NOMO-1 (cell line): Measurements from ENCODE around the gene BCKDK.

Source experiments
- DNase-seq, 2 experiments: peaks; one replicate each; lab custom pipeline; 2025; ENCODE audit not compliant: unreplicated experiment in 2 of 2; lab: John Stamatoyannopoulos, UW

Gene BCKDK

DNA sequence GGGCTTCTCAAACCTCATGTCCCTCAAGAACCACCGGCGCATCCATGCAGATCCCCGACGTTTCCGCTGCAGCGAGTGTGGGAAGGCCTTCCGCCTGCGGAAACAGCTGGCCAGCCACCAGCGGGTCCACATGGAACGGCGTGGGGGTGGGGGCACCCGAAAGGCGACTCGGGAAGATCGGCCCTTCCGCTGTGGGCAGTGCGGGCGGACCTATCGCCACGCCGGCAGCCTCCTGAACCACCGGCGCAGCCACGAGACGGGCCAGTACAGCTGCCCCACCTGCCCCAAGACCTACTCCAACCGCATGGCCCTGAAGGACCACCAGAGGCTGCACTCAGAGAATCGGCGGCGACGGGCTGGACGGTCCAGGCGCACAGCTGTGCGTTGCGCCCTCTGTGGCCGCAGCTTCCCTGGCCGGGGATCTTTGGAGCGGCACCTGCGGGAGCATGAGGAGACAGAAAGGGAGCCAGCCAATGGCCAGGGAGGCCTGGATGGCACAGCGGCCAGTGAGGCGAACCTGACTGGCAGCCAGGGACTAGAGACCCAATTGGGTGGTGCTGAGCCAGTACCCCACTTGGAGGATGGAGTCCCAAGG, 28.1 kb upstream of the BCKDK start:
- DNase-seq = no peak

DNA sequence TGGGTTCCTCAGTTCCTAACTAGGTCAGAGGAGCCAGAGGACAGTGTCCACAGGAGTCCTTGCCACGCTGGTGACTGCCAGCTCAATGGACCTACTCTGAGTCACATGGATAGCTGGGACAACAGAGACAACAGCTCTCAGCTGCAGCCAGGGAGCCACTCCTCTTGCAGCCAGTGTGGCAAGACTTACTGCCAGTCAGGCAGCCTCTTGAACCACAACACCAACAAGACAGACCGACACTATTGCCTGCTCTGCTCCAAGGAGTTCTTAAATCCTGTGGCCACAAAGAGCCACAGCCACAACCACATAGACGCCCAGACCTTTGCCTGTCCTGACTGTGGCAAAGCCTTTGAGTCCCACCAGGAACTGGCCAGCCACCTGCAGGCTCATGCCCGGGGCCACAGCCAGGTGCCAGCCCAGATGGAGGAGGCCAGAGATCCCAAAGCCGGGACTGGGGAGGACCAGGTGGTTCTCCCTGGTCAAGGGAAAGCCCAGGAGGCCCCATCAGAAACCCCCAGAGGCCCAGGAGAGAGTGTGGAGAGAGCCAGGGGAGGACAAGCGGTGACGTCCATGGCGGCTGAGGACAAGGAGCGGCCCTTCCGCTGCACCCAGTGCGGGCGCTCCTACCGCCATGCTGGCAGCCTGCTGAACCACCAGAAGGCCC, 27.3 kb upstream of the BCKDK start:
- DNase-seq = no peak

- no peak for DNase-seq
Observed at GRCh38 chr16:31081428-31082351, 26.5 kb upstream of the BCKDK start.

- no peak for DNase-seq
Observed at GRCh38 chr16:31082368-31083045, 25.7 kb upstream of the BCKDK start.

- DNase-seq = no peak
Observed at GRCh38 chr16:31083081-31083480, 25.1 kb upstream of the BCKDK start.

GRCh38 chr16:31083556-31083955, 24.6 kb upstream of the BCKDK start:
- no peak for DNase-seq

DNA sequence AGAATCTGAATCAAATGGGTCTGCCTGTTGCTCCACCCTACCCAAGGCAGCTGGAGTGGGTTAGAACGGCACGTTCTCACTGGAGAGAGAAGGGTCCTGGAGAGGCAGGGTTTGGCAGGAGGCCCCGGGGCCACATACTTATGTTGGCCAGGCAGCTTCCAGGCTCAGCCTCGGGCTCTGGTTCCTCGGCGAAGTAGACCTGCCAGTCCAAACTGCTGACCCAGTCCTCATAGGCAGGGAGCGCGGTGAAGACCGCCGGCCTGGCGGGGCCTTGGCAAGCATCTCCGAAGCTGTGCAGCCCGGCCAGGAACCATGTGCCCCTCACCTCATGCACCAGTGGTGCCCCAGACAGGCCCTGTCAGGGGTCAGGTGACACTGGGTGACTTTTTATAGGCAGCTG, 24.2 kb upstream of the BCKDK start:
- DNase-seq = no peak

DNA sequence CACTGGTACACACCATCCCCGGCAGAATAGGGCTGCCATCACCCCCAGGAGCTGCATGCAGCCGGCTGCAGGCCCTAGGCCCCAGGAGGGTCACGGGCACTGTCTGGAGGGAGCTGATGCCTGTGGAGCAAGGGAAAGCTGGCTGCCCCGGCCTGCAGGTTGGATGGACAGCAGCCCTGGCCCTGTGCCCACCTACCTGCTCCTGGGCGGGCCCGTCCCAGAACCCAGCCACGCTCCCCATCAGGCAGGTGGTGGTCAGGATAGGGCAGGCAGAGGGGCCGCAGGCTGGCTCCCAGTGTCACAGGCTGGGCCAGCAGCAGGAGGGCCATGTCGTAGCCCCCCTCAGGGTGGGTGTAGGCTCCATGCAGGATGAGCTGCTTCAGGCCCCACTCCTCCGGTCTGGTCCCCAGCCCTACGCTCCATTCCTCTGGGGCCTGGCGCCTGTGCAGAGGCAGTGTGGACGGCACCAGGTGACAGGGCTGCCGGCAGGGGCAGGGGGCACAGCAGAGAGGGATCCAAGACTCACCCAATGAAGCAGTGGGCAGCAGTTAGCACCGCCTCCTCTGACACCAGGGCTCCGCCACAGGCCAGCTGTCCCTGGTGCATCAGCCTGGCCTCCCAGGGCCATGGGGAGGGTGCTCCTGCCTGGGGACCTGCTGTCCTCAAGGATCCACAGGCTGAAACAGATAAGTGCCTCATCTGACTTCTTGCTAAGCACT, 23.4 kb upstream of the BCKDK start:
- no peak for DNase-seq

DNA sequence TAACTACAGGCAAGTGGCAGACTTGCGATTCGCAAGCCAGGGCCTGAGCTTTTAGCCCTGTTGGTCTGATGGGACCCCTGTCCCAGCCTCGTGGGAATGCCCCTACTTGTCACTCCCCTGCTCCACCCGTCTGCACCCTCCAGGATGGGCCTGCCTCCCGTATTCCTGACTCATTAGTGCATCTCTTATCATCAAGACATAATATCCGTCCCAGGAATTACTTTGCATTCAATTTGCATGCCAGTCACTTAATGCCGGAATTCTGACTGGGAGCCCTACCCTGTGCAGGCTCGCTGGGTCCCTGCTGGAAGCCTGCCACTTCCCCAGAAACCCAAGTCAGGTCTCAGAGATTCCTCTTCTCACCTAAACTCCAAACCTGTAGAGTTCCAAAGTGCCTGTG, 22.8 kb upstream of the BCKDK start:
- DNase-seq = no peak

GRCh38 chr16:31085873-31086628, 22.1 kb upstream of the BCKDK start:
- DNase-seq = no peak

GRCh38 chr16:31086629-31086906, 21.6 kb upstream of the BCKDK start:
- DNase-seq = no peak

DNA sequence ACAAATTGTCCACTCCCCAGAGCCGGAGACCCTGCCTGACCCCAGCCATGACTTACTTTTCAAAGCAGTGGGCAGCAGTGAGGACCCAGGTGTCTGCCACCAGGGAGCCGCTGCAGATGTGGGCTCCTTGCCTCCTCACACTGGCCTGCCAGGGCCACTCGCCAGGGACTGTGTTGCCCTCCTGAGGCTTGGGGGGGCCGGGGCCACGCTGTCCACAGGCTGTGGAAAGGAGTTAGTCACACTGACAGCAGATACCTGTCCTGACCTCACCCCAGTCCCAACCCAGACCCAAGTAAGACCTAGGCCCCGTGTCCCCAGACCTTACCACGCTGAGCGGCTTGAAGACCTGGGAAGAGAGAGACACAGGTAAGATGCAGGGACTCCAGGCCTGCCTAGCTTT, 20.7 kb upstream of the BCKDK start:
- DNase-seq = no peak

DNA sequence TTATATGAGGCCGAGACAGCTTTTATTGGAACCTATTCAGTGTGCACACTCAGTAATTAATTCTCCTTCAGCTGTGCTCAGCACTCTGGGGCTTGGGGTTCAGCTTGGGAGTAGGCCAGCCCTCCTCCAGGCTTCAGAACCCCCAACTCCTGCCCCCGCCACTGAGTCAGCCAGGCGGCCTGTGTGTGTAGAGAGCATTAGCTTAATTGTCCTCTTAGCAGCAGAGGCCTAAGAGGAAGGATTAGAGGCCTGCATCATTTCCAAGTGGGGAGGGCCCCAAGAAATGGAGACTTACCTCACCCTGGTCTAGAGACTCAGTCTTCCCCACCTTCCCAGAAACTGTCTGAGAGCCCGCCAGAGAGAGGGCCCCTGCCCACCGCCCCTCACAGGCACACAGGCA, 20.2 kb upstream of the BCKDK start:
- no peak for DNase-seq

- DNase-seq = no peak
Observed at GRCh38 chr16:31088459-31089183, 19.6 kb upstream of the BCKDK start, which contains the start of gene PRSS53. Gene PRSS53, minus strand, starts transcription at chr16:31088943. Its CDS starts 134 bp downstream, at chr16:31088809.

DNA sequence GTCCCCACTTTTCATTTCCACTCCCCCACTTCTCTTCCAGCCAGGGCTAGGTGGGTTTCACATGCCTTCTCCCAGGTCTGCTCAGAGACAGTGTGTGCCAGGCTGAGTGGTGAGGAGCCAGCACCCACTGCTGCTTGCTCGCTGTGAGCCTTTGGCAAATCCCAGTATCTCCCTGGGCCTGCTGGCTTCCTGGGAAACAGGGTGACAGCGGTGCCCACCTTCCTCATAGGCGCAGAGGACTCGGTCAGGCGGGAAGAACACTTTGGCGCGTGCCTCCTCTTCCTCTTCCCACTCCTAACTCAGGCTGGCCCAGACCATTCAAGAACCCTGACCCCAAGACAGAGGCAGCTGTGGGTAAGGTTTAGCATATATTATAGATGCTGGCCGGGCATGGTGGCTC, 19.0 kb upstream of the BCKDK start:
- no peak for DNase-seq

GRCh38 chr16:31090540-31090939, 17.6 kb upstream of the BCKDK start:
- DNase-seq = no peak

DNA sequence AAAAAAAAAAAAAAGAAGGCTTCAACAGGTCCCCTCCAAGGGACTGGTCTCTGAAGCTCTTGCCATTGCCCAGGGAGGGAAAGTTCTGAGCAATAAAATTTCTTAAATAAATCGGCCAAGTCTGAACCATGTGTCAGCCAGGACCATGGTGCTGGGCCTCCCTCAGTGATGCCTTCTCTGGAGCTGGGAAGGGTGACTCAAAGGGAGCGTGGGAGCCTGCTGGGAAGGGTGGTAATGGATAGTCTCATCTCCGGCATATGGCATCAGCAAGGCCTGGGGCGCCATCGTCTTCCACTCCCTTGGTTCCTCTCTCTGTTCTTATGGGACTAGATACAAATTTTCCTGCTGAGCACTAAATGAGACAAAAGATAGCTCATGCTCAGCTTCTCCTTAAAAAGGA, 15.9 kb upstream of the BCKDK start:
- DNase-seq = no peak

DNA sequence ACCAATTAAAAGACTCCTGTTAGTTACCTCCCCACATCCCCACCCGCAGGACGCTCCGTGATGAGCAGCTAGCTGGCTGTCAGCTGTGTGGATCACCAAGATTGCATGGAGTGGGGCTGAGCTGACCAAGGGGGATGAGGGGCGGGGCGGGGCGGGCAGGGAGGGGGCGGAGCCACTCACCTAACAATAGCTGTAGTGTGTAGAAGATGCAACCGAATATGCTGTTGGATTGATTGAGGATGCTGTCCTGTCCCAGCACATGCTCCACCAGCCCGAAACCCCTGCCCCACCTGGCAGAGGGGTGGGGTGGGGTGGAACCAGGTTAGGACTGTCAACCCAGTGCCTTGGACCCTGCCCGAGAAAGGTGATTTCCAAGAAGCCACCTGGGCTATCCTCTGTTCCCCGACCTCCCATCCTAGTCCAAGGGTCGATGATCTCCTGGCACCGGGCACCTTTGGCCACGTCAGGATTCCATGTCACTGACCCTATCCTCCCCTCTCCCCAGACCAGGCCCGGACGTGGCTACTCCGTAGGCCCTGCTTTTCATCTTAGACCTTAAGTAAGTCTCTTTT, 15.0 kb upstream of the BCKDK start:
- no peak for DNase-seq

DNA sequence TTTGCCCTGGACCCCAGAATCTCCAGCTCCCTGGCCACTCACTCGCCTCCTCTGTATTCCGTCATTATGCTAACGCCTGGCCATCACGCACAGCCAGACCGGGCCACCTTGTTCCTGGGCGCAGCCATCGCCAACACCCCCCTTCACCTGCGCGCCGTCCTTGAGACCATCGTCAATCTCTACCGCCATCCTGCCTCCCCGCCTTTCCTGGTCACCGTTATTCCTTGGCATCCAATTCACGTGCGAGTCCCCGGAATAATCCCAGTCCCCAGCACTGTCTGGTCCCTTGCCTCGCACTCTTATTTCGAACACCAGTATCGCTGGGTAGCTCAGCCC, 14.1 kb upstream of the BCKDK start:
- no peak for DNase-seq
